BLaER1 (cell line): Measurements from ENCODE around the gene IDI2.

Experiments used
- H3K27ac ChIP-seq: shearing (Covaris generic); formaldehyde crosslinking; 2 replicates; pipeline ENCODE4 v1.8.1; 2022
- H3K27me3 ChIP-seq: shearing (Covaris generic); formaldehyde crosslinking; 2 replicates; pipeline ENCODE4 v1.8.1; 2022
- H3K36me3 ChIP-seq: shearing (Covaris generic); formaldehyde crosslinking; 2 replicates; pipeline ENCODE4 v1.8.1; 2022
- H3K4me1 ChIP-seq: shearing (Covaris generic); formaldehyde crosslinking; 2 replicates; pipeline ENCODE4 v1.8.1; 2022
- H3K4me2 ChIP-seq: shearing (Covaris generic); formaldehyde crosslinking; 2 replicates; pipeline ENCODE4 v1.8.1; 2022
- H3K4me3 ChIP-seq: shearing (Covaris generic); formaldehyde crosslinking; 2 replicates; pipeline ENCODE4 v1.8.1; 2022
- H3K9ac ChIP-seq: shearing (Covaris generic); formaldehyde crosslinking; 2 replicates; pipeline ENCODE4 v1.8.1; 2022
- H3K9me3 ChIP-seq: shearing (Covaris generic); formaldehyde crosslinking; 2 replicates; pipeline ENCODE4 v1.8.1; 2022
- H4K20me1 ChIP-seq: shearing (Covaris generic); formaldehyde crosslinking; 2 replicates; pipeline ENCODE4 v1.8.1; 2022
- Cebpa-rat ChIP-seq: shearing (Covaris generic); IDR thresholded peaks from 2 replicates; pipeline ENCODE4 v1.8.1; 2022

The IDI2 gene

DNA sequence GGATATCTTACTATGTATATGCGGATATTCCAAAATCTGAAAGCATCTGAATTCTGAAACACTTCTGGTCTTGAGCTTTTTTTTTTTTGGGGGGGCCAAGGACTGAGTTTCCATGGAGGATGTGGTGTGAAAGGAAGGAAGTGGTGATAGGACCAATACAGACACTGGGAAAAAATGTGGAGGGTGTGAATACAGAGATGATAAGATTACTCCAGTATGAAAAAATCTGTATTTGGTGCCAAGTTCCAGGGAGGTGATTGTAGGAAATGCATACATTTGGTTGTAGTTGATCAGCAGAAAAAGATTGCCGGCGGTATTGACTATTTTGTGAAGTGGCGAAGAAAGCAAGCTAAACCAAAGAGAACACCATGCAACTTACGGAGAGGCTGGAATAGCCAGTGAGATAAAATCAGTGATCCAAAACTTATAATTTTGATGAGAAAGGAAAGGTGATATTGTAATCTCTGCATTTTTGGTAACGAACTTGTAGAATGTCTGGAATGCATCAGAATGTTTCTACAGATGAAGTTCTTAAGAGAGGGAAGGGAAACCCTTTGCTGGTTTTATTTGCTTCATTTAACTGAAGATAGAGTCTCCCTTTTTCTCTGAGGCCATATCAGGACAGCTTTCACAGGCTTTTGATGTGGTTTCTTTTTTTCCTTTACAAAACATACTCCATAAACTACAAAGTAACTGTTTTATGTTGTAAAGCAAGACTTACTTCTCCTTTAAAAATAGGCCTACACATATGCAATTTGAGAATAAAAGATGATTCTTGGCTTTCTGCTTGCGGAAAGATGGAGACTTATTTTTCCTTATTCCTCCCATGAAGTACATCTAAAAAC is 36.5 kb upstream of the IDI2 start:
- peak overlapping the region; percentile 84 for H3K27ac ChIP-seq
- H3K27me3 ChIP-seq = no peaks in the 10 kb centered on the region
- no peak for TF ChIP-seq Cebpa-rat
- peaks cover 8% of the 10 kb centered on the region; the same call in 1 of the 2 replicates for H3K36me3 ChIP-seq
- H3K4me3 ChIP-seq = peak overlapping the region; percentile 44
- peak overlapping the region; percentile 71 for H3K9ac ChIP-seq
- H4K20me1 ChIP-seq = peaks cover 44% of the 10 kb centered on the region; the same call in 1 of the 2 replicates
- H3K4me1 ChIP-seq = peaks cover 81% of the 10 kb centered on the region
- H3K4me2 ChIP-seq = peak overlapping the region; percentile 91
- no peaks in the 10 kb centered on the region; the same call in 1 of the 2 replicates for H3K9me3 ChIP-seq

- Histone ChIP-seq H3K27ac (peak overlapping the region; percentile 29; the same call in 1 of the 2 replicates), H4K20me1 (peaks cover 52% of the 10 kb centered on the region), H3K4me1 (peaks cover 79% of the 10 kb centered on the region), H3K36me3 (peaks cover 4% of the 10 kb centered on the region; the same call in 1 of the 2 replicates), H3K4me2 (peak overlapping the region; percentile 91), H3K4me3 (no peak overlapping the region), H3K9ac (no peak overlapping the region), H3K27me3 (no peaks in the 10 kb centered on the region), H3K9me3 (no peaks in the 10 kb centered on the region)
- TF ChIP-seq Cebpa-rat = no peak
Measured at GRCh38 chr10:1059902-1060301, 34.2 kb upstream of the IDI2 start.

GRCh38 chr10:1058017-1058416 is 32.4 kb upstream of the IDI2 start:
- TF ChIP-seq Cebpa-rat = no peak
- no peaks in the 10 kb centered on the region for H3K27me3 ChIP-seq
- H4K20me1 ChIP-seq = peaks cover 71% of the 10 kb centered on the region
- H3K36me3 ChIP-seq = peaks cover 22% of the 10 kb centered on the region
- peak overlapping the region; percentile 91 for H3K4me2 ChIP-seq
- peak overlapping the region; percentile 97 for H3K4me3 ChIP-seq
- peaks cover 75% of the 10 kb centered on the region for H3K4me1 ChIP-seq
- no peaks in the 10 kb centered on the region for H3K9me3 ChIP-seq
- H3K27ac ChIP-seq = peak overlapping the region; percentile 98
- H3K9ac ChIP-seq = peak overlapping the region; percentile 96

GRCh38 chr10:1057106-1057657 is 31.5 kb upstream of the IDI2 start:
- Histone ChIP-seq H3K9me3 (no peaks in the 10 kb centered on the region), H3K27ac (peak overlapping the region; percentile 98), H4K20me1 (peaks cover 71% of the 10 kb centered on the region), H3K9ac (peak overlapping the region; percentile 96), H3K36me3 (peaks cover 31% of the 10 kb centered on the region), H3K27me3 (no peaks in the 10 kb centered on the region), H3K4me2 (peak overlapping the region; percentile 91), H3K4me1 (peaks cover 75% of the 10 kb centered on the region), H3K4me3 (peak overlapping the region; percentile 97)
- no peak for TF ChIP-seq Cebpa-rat

- H3K27ac ChIP-seq = peak within 1 kb of the TSS; percentile 98
- H3K9me3 ChIP-seq = no peaks in the 10 kb centered on the region
- peaks cover 37% of the 10 kb centered on the region for H3K36me3 ChIP-seq
- peaks cover 75% of the 10 kb centered on the region for H3K4me1 ChIP-seq
- H3K9ac ChIP-seq = peak within 1 kb of the TSS; percentile 96
- no peaks in the 10 kb centered on the region for H3K27me3 ChIP-seq
- TF ChIP-seq Cebpa-rat = no peak
- H4K20me1 ChIP-seq = peaks cover 70% of the 10 kb centered on the region
- H3K4me2 ChIP-seq = peak within 1 kb of the TSS; percentile 91
- H3K4me3 ChIP-seq = peak within 1 kb of the TSS; percentile 97
Measured at GRCh38 chr10:1056326-1057105, 30.9 kb upstream of the IDI2 start, which contains the start of gene WDR37. Gene WDR37, plus strand, starts transcription at chr10:1056385. Its CDS starts 15,771 bp downstream, at chr10:1072156.

DNA sequence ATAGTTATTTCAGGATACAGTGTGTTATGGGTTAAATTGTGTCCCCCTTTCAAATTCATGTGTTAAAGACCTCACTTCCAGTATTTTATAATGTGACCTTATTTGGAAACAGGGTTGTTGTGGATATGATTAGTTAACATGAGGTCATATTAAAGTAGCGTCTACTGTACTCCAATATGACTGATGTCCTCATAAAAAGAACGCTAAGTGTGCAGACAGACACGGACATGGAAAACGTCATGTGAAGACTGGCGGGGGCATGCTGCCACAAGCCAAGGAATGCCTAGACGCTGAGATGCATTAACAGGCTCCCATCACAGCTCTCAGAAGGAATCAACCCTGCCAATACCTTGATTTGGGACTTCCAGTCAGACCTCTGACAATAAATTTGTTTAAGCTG is 29.0 kb upstream of the IDI2 start:
- peak overlapping the region; percentile 35; the same call in 1 of the 2 replicates for H3K27ac ChIP-seq
- TF ChIP-seq Cebpa-rat = no peak
- H4K20me1 ChIP-seq = peaks cover 79% of the 10 kb centered on the region
- no peaks in the 10 kb centered on the region for H3K9me3 ChIP-seq
- peaks cover 46% of the 10 kb centered on the region for H3K36me3 ChIP-seq
- H3K4me1 ChIP-seq = peaks cover 72% of the 10 kb centered on the region
- peak overlapping the region; percentile 97 for H3K4me3 ChIP-seq
- H3K9ac ChIP-seq = peak overlapping the region; percentile 96; the same call in 1 of the 2 replicates
- no peaks in the 10 kb centered on the region for H3K27me3 ChIP-seq
- H3K4me2 ChIP-seq = peak overlapping the region; percentile 89

GRCh38 chr10:1050554-1050953 is 24.9 kb upstream of the IDI2 start:
- H4K20me1 ChIP-seq = peaks cover 82% of the 10 kb centered on the region
- peak overlapping the region; percentile 91 for H3K4me3 ChIP-seq
- peak overlapping the region; percentile 96 for H3K9ac ChIP-seq
- H3K4me2 ChIP-seq = peak overlapping the region; percentile 78
- peak overlapping the region; percentile 95; the same call in 1 of the 2 replicates for H3K27ac ChIP-seq
- no peaks in the 10 kb centered on the region for H3K27me3 ChIP-seq
- peaks cover 65% of the 10 kb centered on the region for H3K4me1 ChIP-seq
- no peak for TF ChIP-seq Cebpa-rat
- no peaks in the 10 kb centered on the region for H3K9me3 ChIP-seq
- H3K36me3 ChIP-seq = peaks cover 42% of the 10 kb centered on the region

DNA sequence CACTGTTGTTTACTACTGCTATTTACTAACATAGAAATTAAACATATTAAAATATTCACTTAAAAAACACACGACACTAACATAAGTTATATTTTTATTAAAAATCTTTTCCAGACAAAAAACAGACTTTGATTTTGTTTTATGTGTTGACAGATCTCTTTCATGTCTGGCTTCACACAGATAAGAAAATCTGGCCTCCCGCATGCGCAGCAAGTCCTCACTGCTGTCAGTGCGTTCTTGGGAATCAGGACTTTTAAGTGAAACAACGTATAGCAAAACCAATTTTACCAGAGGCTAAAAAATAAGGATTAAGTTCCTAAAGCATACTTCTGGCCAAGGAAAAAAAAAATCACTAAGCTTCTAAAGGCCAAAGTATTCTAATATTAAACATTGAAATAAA is 24.5 kb upstream of the IDI2 start:
- TF ChIP-seq Cebpa-rat = no peak
- H3K36me3 ChIP-seq = peaks cover 42% of the 10 kb centered on the region
- H3K4me3 ChIP-seq = peak overlapping the region; percentile 91
- no peaks in the 10 kb centered on the region for H3K27me3 ChIP-seq
- peaks cover 82% of the 10 kb centered on the region for H4K20me1 ChIP-seq
- no peaks in the 10 kb centered on the region for H3K9me3 ChIP-seq
- H3K4me2 ChIP-seq = peak overlapping the region; percentile 78
- peak overlapping the region; percentile 96 for H3K9ac ChIP-seq
- H3K27ac ChIP-seq = peak overlapping the region; percentile 95
- H3K4me1 ChIP-seq = peaks cover 66% of the 10 kb centered on the region

DNA sequence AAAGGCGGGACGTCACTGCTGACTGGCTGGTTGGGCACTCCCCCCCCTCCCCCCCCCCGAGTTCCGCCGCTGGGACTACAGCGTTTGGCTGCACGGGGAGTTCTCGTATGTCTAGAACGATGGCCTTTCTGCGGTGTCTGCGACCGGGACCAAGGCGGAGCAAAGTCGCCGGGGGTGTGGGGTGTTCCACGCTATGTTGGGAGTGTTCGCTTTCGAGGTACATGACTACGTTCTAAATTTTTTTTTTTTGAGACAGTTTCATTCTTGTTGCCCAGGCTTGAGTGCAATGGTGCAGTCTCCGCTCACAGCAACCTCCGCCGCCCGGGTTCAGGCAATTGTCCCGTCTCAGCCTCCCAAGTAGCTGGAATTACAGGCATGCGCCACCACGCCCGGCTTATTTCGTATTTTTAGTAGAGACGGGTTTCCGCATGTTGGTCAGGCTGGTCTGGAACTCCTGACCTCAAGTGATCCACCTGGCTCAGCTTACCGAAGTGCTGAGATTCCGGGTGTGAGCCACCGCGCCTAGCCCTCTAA is 23.8 kb upstream of the IDI2 start:
- TF ChIP-seq Cebpa-rat = no peak
- Histone ChIP-seq H3K9ac (peak overlapping the region; percentile 96), H3K4me1 (peaks cover 66% of the 10 kb centered on the region), H3K9me3 (no peaks in the 10 kb centered on the region), H3K4me2 (peak overlapping the region; percentile 78), H3K4me3 (peak overlapping the region; percentile 91), H3K27ac (peak overlapping the region; percentile 95), H3K36me3 (peaks cover 38% of the 10 kb centered on the region), H4K20me1 (peaks cover 78% of the 10 kb centered on the region), H3K27me3 (no peaks in the 10 kb centered on the region)
